NOMO-1 (cell line): Measurements from ENCODE around the gene CASP7.
"Not testable (repeated sequence)": the region's sequence is repeated elsewhere in the genome, so short reads cannot be mapped to it uniquely, and the experiment has no call there.

Experiments
- DNase-seq, 2 experiments: peaks; one replicate each; lab custom pipeline; 2025; ENCODE audit not compliant: unreplicated experiment in 2 of 2; lab: John Stamatoyannopoulos, UW

Gene CASP7

DNA sequence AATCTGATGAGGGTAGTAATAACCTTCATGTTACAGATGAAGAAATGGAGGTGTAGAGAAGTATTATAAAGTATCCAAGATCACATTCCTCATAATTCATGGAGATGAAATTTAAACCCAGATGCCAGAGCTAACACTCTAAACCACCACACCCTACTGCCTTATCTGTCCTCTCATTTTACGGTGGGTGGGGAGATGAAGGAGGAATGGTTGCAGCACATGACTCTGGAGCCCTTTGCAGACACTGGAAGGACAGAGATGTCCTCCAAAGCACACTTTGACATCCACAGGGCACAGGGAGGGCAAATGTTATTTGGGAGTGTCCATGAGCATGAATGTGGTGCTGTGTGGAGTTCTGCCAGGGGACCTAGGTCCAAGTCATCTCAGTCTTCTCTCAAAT, 72.8 kb downstream of the CASP7 start:
- no peak for DNase-seq

- DNase-seq = no peak
Measured at GRCh38 chr10:113753020-113753692, 73.4 kb downstream of the CASP7 start.

DNA sequence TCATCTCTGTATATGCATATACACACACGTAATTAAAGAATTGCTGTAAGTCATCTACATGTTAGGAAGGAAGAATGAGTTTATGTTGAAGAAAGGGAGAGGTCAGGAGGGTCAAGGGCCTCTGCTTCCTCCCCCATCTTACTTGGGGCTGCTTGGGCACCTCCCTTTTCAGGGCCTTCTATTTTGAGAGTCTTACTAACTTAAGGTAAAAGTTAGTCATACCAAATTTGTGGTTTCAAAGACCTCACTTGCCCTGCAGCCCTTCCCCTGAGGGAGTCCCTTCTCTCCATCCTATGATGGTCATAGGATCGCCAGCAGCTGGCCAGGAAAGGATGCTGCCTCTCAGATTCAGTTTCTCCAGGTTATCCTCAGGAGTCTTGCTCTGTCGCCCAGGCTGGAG, 74.4 kb downstream of the CASP7 start:
- no peak for DNase-seq

GRCh38 chr10:113754768-113755167, 75.1 kb downstream of the CASP7 start:
- no peak for DNase-seq

DNA sequence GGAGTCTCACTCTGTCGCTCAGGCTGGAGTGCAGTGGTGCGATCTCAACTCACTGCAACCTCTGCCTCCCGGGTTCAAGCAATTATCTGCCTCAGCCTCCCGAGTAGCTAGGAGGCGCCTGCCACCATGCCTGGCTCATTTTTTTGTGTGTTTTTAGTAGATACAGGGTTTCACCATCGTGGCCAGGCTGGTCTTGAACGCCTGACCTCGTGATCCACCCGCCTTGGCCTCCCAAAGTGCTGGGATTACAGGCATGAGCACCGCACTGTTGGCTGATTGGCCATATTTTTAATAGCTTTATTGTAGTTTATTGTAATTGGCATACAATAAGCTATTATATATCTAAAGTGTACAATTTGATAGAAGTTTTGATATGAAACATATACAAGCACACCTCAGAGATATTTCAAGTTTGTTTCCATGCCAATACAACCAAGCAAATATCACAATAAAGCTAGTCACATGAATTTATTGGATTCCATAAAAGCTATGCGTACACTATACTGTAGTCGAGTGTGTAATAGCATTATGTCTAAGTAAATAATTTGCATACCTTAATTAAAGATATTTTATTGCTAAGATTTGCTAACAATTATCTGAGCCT, 77.3 kb downstream of the CASP7 start:
- DNase-seq = no peak

DNA sequence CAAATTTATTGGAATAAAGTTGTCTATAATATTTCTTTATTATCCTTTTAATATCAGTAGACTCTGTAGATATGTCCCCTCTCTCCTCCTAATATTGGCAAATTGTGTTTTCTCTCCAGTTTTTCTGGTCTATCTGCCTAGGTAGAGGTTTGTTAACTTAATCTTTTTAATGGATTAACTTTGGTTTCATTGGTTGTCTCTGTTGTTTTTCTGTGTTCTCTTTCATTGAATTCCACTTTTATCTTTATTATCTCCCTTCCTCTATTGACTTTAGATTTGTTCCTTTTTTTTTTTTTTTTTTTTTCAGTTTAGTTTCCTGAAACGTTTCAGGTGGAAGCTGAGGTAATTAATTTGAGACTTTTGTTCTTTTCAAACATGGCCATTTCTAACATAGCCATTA, 82.4 kb downstream of the CASP7 start:
- DNase-seq = no peak

DNA sequence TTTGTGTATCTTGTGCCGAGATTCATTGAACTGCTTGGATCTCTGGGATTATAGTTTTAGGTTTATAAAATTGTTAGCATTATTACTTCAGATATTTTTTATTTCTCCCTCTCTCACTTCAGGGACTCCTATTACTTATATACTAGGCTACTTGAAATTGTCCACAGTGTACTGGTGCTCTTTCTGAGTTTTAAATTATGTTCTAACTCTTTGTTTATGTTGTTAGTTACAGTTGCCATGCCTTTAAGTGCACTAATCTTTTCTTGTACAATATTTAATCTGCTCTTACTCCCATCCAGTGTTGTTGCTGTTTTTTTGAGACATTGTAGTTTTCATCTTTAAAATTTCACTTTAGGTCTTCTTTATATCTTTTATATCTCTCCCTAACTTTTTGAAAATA, 84.9 kb downstream of the CASP7 start:
- DNase-seq = no peak

GRCh38 chr10:113765910-113766309, 86.2 kb downstream of the CASP7 start:
- no peak for DNase-seq

GRCh38 chr10:113767222-113767621, 87.5 kb downstream of the CASP7 start:
- no peak for DNase-seq

- no peak for DNase-seq
Measured at GRCh38 chr10:113770346-113770745, 90.6 kb downstream of the CASP7 start.

- DNase-seq = not testable (repeated sequence)
Measured at GRCh38 chr10:113771131-113771530, 91.4 kb downstream of the CASP7 start.

GRCh38 chr10:113775686-113776294, 96.1 kb downstream of the CASP7 start:
- no peak for DNase-seq

- DNase-seq = no peak
Measured at GRCh38 chr10:113776553-113776952, 96.8 kb downstream of the CASP7 start.
